ENCODE data around the gene RNF157.

The RNF157 gene

GRCh38 chr17:76179496-76180467 is 60.5 kb downstream of the RNF157 start:
- Histone ChIP-seq H3K27me3 (ENCODE audit: insufficient read depth, poor library complexity, severe bottlenecking) (no peaks in the 10 kb centered on the region), H3K4me1 (ENCODE audit: insufficient read depth, poor library complexity, severe bottlenecking) (no peaks in the 10 kb centered on the region), H3K27ac (ENCODE audit: poor library complexity, severe bottlenecking) (no peak overlapping the region), H3K4me3 (ENCODE audit: severe bottlenecking) (no peak overlapping the region), H3K9me3 (ENCODE audit: severe bottlenecking) (no peaks in the 10 kb centered on the region), H3K36me3 (ENCODE audit: low read depth) (no peaks in the 10 kb centered on the region)
- ATAC-seq (ENCODE audit: low read depth) (no peak), DNase-seq (ENCODE audit: low spot score) (no peak)
- TF ChIP-seq CTCF (IDR thresholded peaks at IDR 0.05; ENCODE audit: poor library complexity, severe bottlenecking) = no peak

- H3K4me1 ChIP-seq (ENCODE audit: insufficient read depth, poor library complexity, severe bottlenecking) = no peaks in the 10 kb centered on the region
These were observed 62.2 kb downstream of the RNF157 start for GRCh38 chr17:76178124-76178523.

GRCh38 chr17:76176701-76177574 is 63.4 kb downstream of the RNF157 start:
- no peak for DNase-seq (ENCODE audit: low spot score)
- Histone ChIP-seq H3K36me3 (ENCODE audit: low read depth) (no peaks in the 10 kb centered on the region), H3K4me1 (ENCODE audit: insufficient read depth, poor library complexity, severe bottlenecking) (no peaks in the 10 kb centered on the region), H3K27me3 (ENCODE audit: insufficient read depth, poor library complexity, severe bottlenecking) (no peaks in the 10 kb centered on the region), H3K4me3 (ENCODE audit: severe bottlenecking) (no peak overlapping the region), H3K9me3 (ENCODE audit: severe bottlenecking) (no peaks in the 10 kb centered on the region), H3K27ac (ENCODE audit: poor library complexity, severe bottlenecking) (no peak overlapping the region)
- ATAC-seq (ENCODE audit: low read depth) = no peak
- TF ChIP-seq CTCF (IDR thresholded peaks at IDR 0.05; ENCODE audit: poor library complexity, severe bottlenecking) = no peak

More at GRCh38 chr17:76178124-76178523, 62.2 kb downstream of the RNF157 start:
- H3K27ac ChIP-seq (ENCODE audit: poor library complexity, severe bottlenecking) = no peak overlapping the region
- H3K9me3 ChIP-seq (ENCODE audit: severe bottlenecking) = no peaks in the 10 kb centered on the region
- no peaks in the 10 kb centered on the region for H3K36me3 ChIP-seq (ENCODE audit: low read depth)
- H3K27me3 ChIP-seq (ENCODE audit: insufficient read depth, poor library complexity, severe bottlenecking) = no peaks in the 10 kb centered on the region
- no peak for ATAC-seq (ENCODE audit: low read depth)
- TF ChIP-seq CTCF (IDR thresholded peaks at IDR 0.05; ENCODE audit: poor library complexity, severe bottlenecking) = no peak
- DNase-seq (ENCODE audit: low spot score) = no peak
- H3K4me3 ChIP-seq (ENCODE audit: severe bottlenecking) = no peak overlapping the region

- TF ChIP-seq CTCF (IDR thresholded peaks at IDR 0.05; ENCODE audit: poor library complexity, severe bottlenecking) = no peak
- H3K9me3 ChIP-seq (ENCODE audit: severe bottlenecking) = no peaks in the 10 kb centered on the region
- H3K36me3 ChIP-seq (ENCODE audit: low read depth) = no peaks in the 10 kb centered on the region
- H3K4me3 ChIP-seq (ENCODE audit: severe bottlenecking) = no peak overlapping the region
- ATAC-seq (ENCODE audit: low read depth) = no peak
- no peaks in the 10 kb centered on the region for H3K27me3 ChIP-seq (ENCODE audit: insufficient read depth, poor library complexity, severe bottlenecking)
- no peak overlapping the region for H3K27ac ChIP-seq (ENCODE audit: poor library complexity, severe bottlenecking)
- DNase-seq (ENCODE audit: low spot score) = no peak
- no peaks in the 10 kb centered on the region for H3K4me1 ChIP-seq (ENCODE audit: insufficient read depth, poor library complexity, severe bottlenecking)
These were observed 66.3 kb downstream of the RNF157 start for GRCh38 chr17:76174037-76174436.
